LHCN-M2 (cell line): ENCODE data around the gene ATP10B. TPM values are rescaled to one million over a fixed set of nuclear protein-coding genes. Genes with fewer than 3 reads are reported as not detected.

Source experiments
- DNase-seq: peaks from one replicate; pipeline ENCODE4 v3.0.0-alpha.2; 2012; ENCODE audit warnings: low read depth
- total RNA-seq: library from RNA; depleted of rRNA; stranded (reverse); fragments of >200 nt; gene quantifications from 2 replicates; pipeline ENCODE4 v1.2.3, GENCODE V29; 2014

ATP10B gene
- total RNA-seq, 1 experiment from 2014 or later = not detected

DNA sequence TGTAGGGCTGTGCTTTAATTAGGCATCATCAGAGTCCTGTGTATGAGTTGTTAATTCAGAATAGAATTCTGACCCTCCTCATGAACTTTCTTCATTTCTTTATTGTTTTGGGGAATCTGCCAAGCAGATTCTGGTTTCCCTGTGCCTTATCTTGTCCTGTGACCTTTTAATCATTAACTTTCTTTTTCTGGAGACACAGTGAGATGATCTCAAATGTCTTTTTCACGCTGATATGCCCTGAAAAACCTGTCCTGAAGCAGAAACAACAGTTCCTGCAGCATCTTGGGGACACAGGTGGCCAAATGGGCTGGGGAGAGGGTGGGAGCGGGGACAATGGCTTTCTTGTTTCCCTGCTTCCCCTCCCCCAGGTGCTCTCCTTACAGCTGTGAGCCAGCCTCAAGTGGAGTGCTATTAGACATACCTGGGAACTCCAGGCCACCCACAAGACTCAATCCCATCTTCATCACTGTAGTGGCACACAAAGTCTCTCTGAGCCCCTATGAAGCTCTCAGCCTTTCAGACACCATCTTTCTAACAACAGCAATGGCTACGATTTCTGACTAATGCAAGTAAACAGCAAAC lies 213.8 kb downstream of the ATP10B start:
- no peak for DNase-seq

DNA sequence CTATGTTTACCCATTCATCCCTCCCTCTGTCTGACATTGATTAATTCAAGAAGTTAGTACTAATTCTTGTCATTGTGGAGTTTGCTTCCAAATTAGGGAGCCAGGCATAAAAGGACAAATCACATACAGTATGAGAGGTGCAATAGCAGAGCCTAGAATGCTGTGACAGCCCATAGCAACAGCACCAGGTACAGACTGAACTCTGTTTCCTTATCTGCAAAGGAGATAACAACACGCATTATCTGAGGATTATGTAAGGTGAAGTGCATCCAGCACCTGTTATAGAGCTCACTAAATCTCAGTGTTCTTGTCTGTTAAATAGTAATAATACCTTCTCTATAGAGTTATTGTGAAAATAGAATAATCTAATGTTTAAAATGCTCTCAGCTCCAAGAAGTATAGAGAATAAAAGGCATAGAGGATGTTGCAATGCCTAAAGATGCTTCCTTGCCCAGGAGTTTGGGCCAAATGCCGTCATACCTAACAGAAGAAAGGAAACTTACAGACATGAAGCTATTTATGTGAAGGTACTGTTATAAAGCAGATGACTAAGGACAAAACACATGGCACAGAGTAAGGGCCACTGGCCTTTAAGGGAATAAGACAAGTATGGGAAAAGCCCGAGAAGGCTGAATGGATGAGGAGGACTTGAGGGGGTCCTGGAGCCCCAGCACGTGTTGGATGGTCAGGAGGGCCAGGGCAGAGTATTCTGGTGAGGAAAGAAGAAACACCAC lies 214.5 kb downstream of the ATP10B start:
- no peak for DNase-seq

DNA sequence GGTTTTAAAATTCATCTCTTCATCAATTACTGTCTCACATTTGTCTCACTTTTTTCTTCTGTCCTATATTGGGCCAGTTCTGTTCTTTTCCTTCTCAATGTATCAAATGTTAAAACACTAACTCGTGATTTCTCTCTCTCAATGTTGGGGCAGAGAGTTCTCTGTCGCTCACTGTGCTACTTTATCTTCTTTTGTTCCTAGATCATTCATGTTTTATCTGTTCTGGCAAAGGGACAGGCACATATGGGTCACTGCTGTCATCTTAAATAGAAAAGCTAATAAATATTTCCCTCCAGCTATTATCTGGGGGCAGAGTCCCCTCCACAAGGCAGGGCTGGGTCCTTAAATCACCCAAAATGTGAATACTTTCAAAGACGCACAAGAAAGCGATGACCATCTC lies 216.3 kb downstream of the ATP10B start:
- DNase-seq = no peak

DNA sequence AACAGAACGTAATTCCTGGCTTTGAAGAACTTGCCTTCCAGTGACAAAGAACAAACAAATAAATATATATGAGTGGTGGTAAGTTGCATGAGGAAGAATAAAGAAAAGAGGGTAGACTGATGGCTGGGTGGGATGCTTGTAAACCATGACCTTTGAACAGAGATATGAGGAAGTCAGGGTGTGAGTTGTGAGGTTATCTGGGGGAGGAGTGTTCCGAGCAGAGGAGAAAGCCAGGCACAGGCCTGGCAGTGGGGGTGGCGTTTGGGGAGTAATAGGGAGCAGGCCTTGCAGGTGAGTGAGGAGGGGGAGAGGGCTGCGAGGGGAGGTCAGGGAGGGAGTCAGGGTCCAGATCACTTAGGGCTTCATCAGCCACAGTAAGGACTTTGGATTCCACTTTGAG lies 217.0 kb downstream of the ATP10B start:
- DNase-seq = no peak

DNA sequence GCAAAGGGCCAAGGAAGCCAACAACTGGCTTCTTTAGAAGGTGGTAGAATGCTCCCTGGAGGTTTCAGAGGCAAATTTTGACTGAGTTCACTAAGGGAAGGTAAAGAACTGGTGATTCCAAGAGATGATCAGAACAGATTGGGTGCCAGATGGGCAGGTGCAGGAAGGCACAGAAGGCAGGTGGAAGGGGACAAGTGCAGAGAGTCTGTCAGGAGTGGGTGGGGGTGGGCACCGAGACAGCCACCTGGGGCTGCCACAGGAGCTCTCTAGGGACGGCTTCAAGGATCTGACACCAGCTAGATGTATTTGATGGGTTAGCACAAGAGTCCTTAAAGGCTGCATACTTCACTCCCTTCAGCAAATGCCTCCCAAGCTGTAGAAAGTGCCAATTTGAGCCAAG lies 223.0 kb downstream of the ATP10B start:
- no peak for DNase-seq

DNA sequence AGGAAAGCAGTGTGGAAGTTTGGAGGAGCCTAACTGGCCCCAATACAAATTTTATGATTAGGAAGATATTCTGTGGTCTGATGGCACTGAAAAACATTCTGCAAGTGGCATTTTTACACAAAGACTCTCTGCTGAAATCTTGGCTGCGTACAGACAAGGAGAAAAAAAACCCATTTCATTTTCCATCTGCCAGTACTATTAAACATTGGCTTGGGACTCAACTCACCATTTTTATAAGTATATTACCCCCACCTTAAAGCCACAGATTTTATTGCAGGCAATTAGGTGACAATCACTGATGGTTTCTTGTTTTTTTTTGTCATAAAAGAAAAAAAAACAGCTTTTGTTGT lies 223.4 kb downstream of the ATP10B start:
- DNase-seq = no peak

DNA sequence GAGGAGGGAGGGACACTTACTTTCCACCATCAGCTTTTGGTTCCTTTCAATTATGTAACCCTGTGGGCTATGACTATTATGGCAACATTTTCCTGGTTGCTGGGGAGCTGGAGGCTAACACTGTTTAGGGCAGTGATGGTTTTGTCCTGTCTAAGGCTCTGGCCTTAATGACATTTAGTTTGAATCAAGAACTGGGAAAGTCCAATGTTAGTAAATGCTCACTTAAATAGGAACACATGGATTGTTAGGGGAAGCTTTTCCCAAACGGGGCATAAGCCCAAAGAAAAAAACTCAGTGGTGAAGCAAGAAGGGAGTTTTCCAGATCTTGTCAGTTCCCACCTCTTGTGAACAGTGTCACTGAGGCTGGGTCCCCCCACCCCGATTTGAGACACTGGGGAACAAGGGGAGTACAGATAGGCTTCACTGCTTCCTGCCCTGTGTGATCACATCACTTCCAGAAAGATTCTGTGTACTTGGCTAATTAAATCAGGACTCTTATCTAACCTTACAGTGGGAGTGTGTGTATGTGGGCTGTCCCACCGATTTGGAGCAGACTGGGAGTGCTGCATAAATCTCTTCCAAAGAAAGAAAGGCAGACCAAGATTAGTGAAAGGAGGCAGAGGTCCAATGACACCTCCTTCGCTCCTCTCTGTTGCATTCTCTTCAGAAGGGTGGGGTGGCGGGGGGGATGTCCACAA lies 223.9 kb downstream of the ATP10B start:
- DNase-seq = no peak

DNA sequence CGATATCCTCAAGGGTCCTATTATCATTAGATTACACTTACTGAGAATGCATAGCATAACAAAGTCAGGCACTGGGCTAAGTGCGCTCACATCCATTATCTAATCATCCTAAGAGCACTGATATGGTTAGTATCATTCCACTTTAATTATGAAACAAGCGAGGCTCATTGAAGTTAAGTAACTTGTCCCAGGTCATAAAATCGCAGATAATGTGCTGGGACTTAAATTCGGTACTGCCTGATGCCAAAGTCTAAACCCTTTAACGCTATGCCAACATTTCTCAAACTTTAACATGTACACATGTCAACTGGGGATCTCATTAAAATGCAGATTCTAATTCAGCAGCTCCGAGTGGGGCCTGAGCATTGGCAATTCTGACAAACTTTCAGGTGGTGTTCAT lies 225.7 kb downstream of the ATP10B start:
- DNase-seq = no peak

DNA sequence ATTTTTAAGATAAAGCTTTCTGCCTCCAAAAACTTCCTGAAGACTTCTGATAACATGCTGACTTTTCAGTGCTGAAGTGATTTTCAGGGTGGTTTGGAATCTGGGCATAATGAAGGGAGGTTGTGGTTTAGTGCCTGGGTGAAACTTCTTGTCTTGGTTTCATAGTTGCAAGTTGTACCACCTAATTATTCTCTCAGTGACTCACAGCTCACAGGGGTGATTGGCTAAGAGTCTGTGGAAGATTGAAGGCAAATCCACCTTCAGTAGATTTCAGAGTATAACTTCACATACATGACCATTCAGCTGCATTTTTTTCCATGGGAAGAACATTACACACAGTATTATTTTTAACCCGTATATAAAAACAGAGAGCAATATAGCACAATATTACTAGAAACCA lies 230.5 kb downstream of the ATP10B start:
- DNase-seq = no peak

DNA sequence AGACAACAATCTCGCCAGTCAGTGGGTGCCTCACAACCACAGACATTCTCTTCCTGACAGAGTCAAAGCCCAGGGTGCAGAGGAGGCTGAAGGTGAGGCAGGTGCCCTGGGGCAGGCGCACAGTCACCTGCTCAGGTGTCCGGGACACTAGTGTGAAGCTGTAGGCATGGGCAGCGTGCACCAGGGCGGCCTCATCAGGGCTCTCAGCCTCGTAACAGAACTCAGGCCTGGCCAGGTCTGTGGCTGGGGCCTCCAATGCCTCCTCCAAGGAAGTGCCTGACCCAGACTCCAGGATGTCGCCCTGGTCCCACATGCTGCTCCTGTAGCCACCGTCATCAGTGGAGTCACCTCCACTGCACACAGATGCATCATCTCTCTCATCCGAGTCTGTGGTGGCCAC lies 231.6 kb downstream of the ATP10B start:
- no peak for DNase-seq

DNA sequence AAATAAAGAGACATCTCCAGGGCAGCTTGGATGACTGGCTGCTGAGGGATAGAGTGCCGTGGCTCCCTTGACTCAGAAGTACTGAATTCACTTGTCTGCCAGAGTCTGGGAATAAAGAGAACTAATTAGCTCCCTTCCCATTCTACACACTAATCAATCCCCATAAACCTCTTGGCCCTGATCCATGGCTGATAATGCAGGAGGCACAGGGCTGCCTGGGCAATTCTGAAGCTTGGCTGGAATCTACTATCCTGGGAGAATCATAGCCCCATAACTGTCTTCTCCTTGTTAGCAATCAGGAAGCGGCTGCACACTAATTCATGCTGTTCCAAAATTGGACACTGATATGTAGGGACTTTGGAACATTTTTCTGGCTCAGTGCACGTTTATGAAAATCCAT lies 232.6 kb downstream of the ATP10B start:
- DNase-seq = no peak

DNA sequence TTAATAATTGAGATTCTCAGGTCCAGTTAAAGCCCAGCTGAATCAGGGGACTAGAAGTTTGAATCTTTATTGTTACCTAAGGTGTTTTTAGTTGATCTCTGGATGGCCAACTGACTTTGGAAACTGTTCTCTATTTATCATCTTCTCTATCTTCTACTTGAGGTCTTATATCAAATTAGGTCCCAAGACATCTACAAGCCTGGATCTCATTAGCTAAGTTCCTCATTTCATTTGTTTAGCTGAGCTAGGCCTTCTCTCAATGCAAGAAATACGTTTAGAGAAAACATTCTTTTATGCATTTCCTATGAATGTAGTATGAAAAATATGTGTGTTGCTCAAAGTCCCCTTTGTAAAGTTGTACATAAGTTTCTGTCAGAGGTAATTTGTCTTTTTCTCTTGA lies 233.7 kb downstream of the ATP10B start:
- DNase-seq = no peak

DNA sequence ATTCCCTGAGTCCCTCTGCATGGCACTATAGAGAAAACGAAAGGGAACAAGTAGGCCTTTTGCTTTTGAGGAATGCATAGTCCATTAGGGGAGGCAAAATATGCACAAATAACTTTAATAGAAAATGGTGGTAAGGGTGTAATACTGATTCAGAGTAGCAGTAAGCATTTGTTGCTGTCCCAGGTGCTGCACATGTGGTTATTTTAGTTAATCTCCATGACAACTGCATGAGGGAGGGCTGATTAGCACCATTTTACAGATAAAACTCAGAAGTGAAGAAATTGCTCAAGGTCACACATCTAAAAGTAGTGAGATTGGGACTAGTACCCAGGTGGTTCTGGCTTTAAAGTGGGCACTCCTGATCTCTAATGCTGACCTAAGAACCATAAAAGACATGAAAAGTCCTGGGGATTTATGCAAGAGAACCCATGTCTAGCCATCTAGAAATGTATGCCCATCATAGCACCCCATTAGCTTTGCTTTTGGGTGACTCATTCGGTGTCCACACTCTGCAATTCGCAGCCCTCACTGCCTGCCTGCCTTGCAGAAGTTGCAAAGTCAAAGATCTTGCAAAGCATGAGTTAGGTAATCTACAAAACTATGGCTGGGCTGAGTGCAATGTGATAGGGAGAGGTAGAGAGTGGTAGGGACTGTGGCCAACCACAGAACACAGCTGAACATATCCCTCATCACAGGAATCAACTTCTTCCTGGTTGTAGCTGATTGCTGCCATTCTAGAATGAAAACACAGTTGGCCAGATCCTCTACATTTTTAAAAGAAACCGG lies 235.1 kb downstream of the ATP10B start:
- no peak for DNase-seq

DNA sequence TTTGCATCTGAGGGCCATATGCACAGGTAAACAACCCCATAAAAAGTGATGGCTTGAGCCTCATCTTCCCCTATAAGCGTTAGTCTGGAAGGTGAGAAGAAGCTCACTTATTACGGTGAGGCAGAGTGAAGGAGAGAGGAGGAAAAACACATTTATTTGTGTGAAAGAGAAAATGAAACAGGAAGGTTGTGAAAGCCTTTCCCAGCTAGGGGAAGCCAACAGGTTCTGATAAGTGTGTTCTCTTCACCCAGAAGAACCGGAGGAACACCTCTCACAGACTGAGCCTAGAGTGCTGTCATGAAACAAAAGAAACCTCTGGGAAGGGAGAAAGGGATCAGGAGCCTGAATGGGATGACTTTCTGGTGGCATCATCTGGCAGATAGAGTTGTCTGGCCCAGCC lies 237.9 kb downstream of the ATP10B start:
- DNase-seq = no peak

DNA sequence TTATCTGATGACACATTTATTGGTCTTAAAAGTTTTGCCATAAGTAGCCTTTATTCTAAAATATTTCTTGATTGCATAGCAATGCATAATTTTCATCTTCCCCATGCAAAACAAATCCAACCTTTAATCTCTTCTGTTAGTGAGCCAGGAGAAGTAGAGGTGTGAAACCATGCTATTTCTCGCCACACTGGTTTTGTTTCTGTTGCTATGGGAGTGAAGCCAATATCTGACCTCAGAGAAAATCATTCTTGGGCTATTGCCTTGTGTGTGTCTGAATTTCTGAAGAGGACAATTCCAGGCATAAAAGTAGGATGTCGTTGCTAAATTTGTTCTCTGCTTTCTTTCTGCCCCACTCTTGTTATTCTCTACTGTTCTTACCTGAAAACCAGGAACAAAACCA lies 246.7 kb downstream of the ATP10B start:
- no peak for DNase-seq

DNA sequence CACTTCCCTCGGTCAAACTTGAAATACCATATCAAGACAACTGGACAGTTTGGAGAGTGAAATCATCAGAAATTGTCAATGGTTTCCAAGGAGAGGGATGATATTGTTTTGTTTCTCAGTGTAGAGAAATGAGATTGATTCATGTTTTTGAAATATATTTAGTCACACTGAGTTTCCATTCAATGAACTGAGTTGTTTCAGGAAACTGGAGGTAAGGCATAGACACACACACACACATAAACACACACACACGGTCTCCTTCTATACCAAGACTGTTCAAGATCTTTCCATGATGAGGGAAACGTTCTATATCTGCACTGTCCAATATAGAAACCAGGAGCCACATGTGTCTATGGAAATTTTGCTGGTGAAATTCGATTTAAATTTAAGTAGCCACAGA lies 247.5 kb downstream of the ATP10B start:
- DNase-seq = no peak

DNA sequence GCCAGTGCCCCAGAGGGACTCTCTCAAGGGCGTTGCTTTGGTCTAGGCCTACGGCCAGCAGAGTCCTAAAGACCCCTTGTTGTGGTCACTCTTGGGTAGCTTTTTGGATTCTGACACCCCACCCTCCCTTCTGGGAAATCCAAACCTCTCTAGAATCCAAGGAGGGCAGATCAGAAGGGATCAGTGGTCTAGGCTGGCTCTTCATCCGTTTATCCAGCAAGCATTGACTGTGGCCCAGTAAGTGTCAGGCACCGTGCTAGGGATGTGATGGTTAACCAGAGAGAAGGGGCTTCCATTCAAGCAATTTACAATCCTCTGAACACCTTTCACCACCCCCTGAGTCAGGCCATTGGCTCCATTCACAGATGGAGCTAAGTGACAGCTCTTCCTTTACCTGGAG lies 249.3 kb downstream of the ATP10B start:
- no peak for DNase-seq

DNA sequence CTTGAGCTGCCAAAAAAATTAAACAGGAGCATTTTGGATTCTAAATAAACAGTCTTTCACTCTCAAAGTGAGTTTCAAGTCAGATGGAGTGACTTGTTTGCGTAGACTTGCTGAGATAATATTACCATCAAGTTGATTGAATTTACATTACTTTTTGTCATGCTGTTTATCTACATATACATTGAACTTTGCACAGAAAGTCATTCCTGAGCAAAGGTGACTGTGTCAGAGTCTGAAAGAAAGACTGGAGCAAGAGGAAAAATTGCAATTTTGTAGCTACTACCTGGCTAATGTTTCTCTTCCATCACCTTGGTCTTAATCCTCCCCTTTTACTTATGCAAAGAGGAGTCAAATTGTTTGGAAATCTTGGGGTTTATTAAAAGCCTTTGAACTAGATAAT lies 251.0 kb downstream of the ATP10B start:
- no peak for DNase-seq

DNA sequence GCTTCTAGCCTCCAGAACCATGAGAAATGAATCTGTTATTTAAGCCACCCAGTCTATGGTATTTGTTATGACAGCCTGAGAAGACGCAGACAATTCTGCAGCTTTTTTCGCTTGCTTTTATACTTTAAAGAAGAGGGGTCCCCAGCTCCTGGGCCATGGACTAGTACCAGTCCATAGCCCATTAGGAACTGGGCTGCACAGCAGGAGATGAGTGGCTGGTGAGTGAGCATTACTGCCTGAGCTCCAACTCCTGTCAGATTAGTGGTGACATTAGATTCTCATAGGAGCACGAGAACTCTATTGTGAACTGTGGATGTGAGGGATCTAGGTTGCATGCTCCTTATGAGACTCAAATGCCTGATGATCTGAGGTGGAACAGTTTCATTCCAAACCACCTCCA lies 278.7 kb downstream of the ATP10B start:
- no peak for DNase-seq

DNA sequence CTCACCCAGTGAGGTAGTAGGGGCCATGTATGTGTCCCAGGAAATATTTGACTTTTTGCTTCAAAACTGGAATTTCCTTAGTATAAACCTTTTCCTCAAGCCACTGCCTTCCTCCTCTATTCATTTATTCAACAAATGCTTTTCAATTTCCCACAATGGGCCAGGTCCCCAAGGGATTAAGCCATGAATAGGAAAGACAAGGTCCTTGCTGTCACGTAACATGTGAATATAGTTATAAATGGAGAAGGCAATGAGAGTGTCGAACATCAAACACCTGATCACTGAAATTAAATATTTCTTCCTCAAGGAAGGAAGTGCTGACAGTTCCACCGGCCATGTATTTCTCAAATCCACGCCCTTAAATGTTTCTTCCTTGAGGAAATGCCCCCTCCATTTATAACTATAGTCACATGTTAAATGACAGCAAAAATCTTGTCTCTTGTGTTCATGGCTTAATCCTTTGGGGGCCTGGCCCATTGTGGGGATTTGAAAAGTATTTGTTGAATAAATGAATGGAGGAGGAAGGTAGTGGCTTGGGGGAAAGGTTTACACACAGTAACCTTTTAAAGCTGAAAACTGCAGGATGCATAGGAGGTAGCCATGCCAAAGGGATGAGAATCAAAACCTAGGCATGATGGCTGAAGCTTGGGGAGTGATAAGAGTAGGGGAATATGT lies 284.8 kb downstream of the ATP10B start:
- DNase-seq = no peak

DNA sequence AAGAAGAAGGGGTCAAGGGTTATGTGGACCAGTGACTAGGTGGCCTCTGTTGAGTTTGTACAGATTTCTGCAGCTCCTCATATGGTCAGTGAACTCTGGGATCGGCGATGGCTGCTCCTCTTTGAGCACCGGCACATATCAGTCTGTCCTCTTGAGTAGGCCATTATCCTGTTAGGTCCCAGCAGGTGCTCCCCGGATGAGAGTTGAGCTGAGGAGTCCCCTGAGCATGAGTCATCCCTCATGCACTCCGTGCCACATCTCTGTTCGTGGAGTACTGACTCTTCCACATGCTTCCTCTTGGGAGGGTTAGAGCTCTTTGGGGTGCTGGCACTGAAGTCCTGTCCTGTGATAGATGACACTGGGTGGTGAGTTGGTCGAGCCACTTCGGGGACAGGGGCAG lies 286.6 kb downstream of the ATP10B start:
- DNase-seq = peak; percentile 3

DNA sequence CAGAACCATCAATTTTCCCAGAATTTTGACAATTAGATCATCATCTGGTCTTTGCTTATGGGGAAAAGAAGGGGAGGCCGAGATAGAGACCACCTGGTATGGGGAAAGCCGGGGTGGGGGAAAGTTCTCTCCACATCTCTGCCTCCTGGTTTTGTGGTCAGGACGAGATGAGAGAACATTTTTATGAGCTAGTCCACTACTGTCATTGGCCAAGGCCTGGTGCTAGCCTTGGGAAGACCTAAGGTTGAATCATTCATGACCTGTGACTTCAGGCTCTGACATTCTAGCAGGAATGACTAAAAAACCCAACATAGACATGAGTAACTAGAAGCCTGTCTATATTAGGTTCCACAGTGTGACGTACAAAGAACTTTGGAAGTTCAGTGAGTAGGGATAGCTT lies 295.2 kb downstream of the ATP10B start:
- peak; percentile 54 for DNase-seq
